ENCODE results near the gene ANK3. TPM values are rescaled to one million over a fixed set of nuclear protein-coding genes. Genes with fewer than 3 reads are reported as not detected.

Gene ANK3
- total RNA-seq, 1 donor from 2014 or later = 12.6 TPM

DNA sequence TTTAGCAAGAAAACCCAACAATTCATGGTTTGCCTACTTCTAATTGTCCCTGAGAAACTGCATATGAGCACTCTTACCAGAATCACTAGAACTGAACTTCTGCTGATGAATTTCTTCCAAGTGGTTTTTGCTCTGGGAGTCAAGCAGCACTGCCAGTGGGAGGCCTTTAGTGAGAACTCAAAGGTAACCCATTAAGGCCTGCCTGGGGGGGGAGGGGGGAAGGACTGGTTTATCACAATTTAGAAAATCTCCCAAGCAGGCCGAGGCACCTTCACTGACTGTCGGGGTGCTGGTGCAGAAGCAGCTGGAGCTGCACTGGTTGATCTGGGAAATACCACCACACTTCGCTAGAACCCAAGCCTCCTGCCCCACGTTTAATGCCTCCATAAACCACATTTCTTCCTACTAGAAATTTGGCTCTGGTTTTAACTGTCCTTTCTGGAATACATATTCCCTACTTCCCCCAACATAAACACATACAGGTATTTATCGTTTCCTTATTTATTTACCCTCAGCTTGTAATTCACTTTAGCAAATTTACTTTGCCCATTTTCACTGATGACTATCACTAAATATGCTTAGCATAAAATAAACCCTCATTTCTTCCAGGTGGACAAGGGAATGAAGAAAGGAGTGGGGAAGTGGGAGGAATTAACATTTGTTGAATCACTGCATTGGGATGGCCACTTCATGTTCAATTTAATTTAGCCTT lies 14.2 kb downstream of the ANK3 start:
- no peak overlapping the region for H3K4me3 Mint-ChIP-seq (ENCODE audit: unreplicated experiment)

DNA sequence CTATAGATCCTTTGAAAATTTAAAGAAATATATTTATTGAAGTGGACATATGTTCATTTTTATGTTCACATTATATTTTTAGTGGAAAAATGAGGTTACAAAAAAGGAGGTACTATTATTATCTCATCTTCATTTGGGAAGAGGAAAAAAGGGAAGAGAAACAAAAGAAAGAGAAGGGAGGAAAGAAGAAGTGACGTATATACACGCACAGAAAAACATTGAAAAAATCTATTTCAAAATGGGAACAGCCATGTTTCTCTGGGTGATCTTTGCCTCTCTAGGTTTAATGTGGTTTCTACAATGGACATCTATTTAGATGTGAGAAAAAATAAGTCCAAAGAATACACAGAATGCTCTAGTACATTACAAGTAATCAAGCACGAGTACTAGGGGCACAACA lies 14.8 kb downstream of the ANK3 start:
- Mint-ChIP-seq H3K36me3 (ENCODE audit: low read depth, unreplicated experiment) (no peaks in the 10 kb centered on the region), H3K4me3 (ENCODE audit: unreplicated experiment) (no peak overlapping the region)
- no peak for DNase-seq (ENCODE audit: low spot score)

More for the DNA sequence above, 14.2 kb downstream of the ANK3 start:
- Mint-ChIP-seq H3K9me3 (ENCODE audit: unreplicated experiment) (no peaks in the 10 kb centered on the region), H3K36me3 (ENCODE audit: low read depth, unreplicated experiment) (no peaks in the 10 kb centered on the region), H3K27me3 (ENCODE audit: unreplicated experiment) (peaks cover 1% of the 10 kb centered on the region), H3K4me1 (ENCODE audit: unreplicated experiment) (no peaks in the 10 kb centered on the region), H3K27ac (ENCODE audit: unreplicated experiment) (no peak overlapping the region)
- no peak for DNase-seq (ENCODE audit: low spot score)
- TF ChIP-seq, protein P1, sequence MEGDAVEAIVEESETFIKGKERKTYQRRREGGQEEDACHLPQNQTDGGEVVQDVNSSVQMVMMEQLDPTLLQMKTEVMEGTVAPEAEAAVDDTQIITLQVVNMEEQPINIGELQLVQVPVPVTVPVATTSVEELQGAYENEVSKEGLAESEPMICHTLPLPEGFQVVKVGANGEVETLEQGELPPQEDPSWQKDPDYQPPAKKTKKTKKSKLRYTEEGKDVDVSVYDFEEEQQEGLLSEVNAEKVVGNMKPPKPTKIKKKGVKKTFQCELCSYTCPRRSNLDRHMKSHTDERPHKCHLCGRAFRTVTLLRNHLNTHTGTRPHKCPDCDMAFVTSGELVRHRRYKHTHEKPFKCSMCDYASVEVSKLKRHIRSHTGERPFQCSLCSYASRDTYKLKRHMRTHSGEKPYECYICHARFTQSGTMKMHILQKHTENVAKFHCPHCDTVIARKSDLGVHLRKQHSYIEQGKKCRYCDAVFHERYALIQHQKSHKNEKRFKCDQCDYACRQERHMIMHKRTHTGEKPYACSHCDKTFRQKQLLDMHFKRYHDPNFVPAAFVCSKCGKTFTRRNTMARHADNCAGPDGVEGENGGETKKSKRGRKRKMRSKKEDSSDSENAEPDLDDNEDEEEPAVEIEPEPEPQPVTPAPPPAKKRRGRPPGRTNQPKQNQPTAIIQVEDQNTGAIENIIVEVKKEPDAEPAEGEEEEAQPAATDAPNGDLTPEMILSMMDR (IDR thresholded peaks at IDR 0.05; ENCODE audit: unreplicated experiment) = no peak

DNA sequence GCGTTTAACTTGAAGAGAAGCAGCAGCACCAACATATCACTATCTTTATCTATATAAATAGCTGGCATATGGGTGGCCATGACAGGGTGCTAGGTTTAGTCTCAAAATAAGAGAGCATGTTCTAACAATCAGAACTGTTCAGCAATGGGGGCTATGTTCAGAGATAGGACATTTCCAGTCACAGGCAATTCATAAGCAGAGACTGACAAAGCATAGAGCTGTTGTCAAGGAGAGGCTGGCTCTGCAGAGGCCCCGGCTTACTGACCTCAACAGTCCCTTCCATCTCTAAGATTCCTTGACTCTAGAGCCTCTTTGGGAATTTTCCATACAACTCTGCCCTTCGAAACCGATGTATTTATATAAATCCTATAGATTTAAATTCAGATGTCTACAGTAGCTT lies 17.2 kb downstream of the ANK3 start:
- no peak for DNase-seq (ENCODE audit: low spot score)
- TF ChIP-seq, protein P1 (IDR thresholded peaks at IDR 0.05; ENCODE audit: unreplicated experiment) = no peak
- no peak overlapping the region for H3K27ac Mint-ChIP-seq (ENCODE audit: unreplicated experiment)
- H3K4me1 Mint-ChIP-seq (ENCODE audit: unreplicated experiment) = peaks cover 4% of the 10 kb centered on the region
- H3K36me3 Mint-ChIP-seq (ENCODE audit: low read depth, unreplicated experiment) = no peaks in the 10 kb centered on the region
- no peak overlapping the region for H3K4me3 Mint-ChIP-seq (ENCODE audit: unreplicated experiment)
- H3K27me3 Mint-ChIP-seq (ENCODE audit: unreplicated experiment) = peaks cover 1% of the 10 kb centered on the region
- H3K9me3 Mint-ChIP-seq (ENCODE audit: unreplicated experiment) = no peaks in the 10 kb centered on the region

More for the DNA sequence above, 14.8 kb downstream of the ANK3 start:
- H3K9me3 Mint-ChIP-seq (ENCODE audit: unreplicated experiment) = no peaks in the 10 kb centered on the region
- H3K27me3 Mint-ChIP-seq (ENCODE audit: unreplicated experiment) = peaks cover 1% of the 10 kb centered on the region
- H3K27ac Mint-ChIP-seq (ENCODE audit: unreplicated experiment) = no peak overlapping the region
- no peaks in the 10 kb centered on the region for H3K4me1 Mint-ChIP-seq (ENCODE audit: unreplicated experiment)
- TF ChIP-seq, protein P1 (IDR thresholded peaks at IDR 0.05; ENCODE audit: unreplicated experiment) = no peak

DNA sequence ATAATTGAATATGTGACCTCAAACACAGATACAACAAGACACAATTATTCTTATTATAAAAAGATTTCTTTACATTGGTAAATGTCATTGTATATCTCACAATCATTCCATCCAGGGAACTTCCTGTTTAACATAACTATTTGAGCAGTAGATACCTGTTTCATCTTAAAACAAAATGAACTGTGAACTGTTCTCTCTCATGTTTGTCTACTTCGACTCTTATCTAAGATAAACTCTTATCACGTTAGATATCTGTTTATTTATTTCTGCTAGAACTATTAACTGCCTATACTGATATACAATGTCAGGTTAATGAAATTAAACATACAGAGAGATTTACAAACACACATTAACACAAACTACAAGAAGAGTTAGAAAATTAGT lies 20.1 kb downstream of the ANK3 start:
- Mint-ChIP-seq H3K36me3 (ENCODE audit: low read depth, unreplicated experiment) (no peaks in the 10 kb centered on the region), H3K4me1 (ENCODE audit: unreplicated experiment) (peaks cover 17% of the 10 kb centered on the region), H3K4me3 (ENCODE audit: unreplicated experiment) (no peak overlapping the region), H3K27ac (ENCODE audit: unreplicated experiment) (no peak overlapping the region), H3K27me3 (ENCODE audit: unreplicated experiment) (no peaks in the 10 kb centered on the region), H3K9me3 (ENCODE audit: unreplicated experiment) (no peaks in the 10 kb centered on the region)
- DNase-seq (ENCODE audit: low spot score) = no peak
- TF ChIP-seq, protein P1 (IDR thresholded peaks at IDR 0.05; ENCODE audit: unreplicated experiment) = no peak

DNA sequence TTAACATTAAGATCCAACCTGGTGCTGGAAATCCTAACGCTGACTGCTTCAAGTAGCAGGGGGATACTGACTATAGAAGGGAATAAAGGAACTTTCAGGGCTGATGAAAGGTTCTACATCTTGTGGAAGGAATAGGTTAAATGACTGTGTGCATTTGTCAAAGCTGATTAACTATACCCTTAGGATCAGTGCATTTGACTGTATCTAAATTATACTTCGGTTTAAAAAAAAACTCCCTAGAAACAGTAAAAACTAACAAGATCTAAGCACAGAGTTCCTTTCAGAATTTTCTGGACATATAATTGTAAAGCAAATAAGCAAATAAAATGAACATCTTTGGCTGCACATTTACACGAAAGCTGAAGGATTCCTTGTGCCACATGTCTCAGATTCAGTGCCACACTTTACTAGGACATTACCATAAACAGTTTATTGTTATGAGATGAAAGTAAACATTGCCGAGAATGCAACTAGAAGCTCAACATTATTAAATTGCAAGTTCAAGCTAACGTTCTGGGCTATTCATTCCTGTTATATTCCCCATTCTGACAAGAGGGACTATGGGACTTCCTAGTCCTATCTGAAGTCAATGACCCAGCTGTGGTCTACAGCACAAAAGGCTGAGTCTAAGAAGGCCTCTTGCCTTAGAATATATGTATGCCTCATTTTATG lies 20.7 kb downstream of the ANK3 start:
- TF ChIP-seq, protein P1 (IDR thresholded peaks at IDR 0.05; ENCODE audit: unreplicated experiment) = no peak
- Mint-ChIP-seq H3K36me3 (ENCODE audit: low read depth, unreplicated experiment) (no peaks in the 10 kb centered on the region), H3K4me1 (ENCODE audit: unreplicated experiment) (peaks cover 17% of the 10 kb centered on the region), H3K27me3 (ENCODE audit: unreplicated experiment) (no peaks in the 10 kb centered on the region), H3K9me3 (ENCODE audit: unreplicated experiment) (no peaks in the 10 kb centered on the region), H3K27ac (ENCODE audit: unreplicated experiment) (no peak overlapping the region), H3K4me3 (ENCODE audit: unreplicated experiment) (no peak overlapping the region)
- DNase-seq (ENCODE audit: low spot score) = no peak

Measured in endothelial cell (in vitro differentiated cells).